Measurements from ENCODE around the gene KIF19. TPM values are rescaled to one million over a fixed set of nuclear protein-coding genes. Genes with fewer than 3 reads are reported as not detected.

KIF19 gene
- total RNA-seq, 1 donor from 2014 or later: 0.08 TPM

DNA sequence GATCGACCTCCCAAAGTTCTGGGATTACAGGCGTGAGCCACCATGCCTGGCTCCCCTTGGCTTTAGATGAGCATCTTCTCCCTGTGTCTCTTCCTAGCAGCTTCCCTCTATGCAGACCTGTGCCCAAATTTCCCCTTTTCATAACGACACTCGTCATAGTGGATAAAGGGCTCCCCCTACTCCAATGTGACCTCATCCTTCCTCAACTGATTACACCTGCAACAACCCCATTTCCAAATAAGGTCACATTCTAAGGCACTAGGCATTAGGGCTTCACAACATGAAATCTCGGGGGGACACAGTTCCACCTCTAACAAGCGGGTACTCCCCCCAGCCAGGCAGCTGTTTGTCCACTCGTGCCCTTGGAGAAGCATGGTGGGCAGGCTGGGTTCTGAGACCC lies 10.3 kb downstream of the KIF19 start:
- DNase-seq (ENCODE audit: low spot score): no peak

DNA sequence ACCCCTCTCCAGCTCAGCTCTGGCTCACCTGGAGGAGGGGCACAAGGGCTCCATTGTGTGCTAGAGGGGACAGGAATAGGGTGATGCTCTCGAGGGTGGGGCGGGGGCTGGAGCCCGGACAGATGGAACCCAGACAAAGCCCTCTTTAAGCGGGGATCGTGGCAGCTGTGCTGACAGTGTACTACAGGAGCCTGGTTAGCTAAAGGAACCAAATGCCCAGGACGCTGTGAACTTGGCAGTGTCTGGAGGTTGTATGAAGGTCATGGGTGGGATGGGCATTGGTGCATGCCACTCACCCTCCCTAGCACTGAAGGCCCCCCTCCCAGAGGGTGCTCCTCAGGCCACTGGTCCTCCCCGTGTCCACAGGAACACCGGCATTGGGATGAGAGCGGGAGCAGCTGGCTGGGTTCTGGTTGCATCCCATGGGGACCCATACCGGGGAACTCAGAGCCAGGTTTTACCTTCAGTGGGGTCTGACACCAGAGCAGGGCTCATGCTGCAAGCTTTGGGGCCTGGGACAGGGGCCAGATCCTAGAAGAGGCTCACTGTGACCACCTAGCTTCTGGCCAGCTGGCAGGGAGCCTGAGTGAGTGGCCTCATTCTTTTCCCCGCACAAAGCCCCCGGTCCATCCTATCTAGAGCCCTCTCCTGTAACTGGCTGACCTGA lies 11.9 kb downstream of the KIF19 start:
- intact Hi-C loops (cut with DNase I): no loop called here

More for the DNA sequence above, 10.3 kb downstream of the KIF19 start:
- intact Hi-C loops (cut with DNase I): no loop called here

DNA sequence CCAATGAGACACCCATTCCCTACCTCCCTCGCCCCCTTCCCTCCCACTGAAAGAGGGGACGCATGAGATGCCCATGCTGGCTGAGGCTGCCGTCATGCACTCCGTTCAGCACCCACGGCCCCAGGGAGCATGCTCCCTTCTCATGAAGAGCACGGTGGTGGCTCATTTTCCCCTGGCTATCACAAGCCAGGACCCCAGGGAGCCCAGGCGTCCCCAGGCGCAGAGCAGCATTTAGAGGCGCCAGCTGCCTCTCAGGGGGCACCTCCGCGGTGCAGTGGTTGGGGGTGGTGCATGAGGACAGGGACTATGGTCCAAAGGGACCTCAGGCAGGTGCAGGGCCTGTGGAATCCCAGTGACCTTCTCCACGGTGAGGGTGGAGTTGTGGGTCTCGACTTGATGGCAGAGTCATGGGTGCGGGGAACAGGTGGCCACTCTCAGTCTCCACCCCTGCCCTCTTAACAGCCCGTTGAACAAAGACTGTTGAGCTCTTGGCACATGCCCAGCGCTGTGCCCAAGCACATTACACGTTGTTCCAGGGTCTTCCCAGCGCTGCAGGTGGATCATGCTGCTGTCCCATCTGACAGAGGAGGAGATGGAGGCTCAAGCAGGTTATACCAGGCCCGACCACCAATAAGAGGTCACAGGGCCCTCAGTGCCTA lies 13.6 kb downstream of the KIF19 start:
- DNase-seq (ENCODE audit: low spot score): no peak
- intact Hi-C loops (cut with DNase I): no loop called here

More for the DNA sequence above, 11.9 kb downstream of the KIF19 start:
- DNase-seq (ENCODE audit: low spot score): no peak

DNA sequence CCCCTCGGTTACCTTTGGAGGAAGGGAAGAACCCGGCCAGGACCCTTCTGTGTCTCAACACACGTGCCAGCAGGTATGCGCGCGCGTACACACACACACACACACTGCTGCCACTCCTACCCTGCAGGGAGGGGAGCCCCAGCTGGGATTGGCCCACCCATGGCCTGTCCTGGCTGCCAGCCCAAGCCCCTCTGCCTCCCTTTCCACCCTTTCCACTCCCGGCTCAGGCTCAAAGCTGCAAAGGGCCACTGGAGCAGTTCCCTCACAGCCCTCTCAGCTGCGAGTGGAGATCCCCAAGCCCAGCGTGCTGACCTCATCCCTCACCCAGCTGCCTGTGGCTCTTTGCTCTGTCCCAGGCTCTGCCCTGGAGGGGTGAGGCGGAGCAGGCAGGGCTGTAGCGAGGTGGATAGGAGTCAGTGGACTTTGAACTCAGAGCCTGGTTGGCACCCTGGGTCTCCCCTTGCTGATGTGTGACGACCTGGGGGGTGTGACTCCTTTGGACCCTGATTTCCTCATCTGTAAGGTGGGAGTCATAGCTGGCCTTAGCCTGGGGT lies 14.5 kb downstream of the KIF19 start:
- DNase-seq (ENCODE audit: low spot score): no peak
- intact Hi-C loops (cut with DNase I): no loop called here

DNA sequence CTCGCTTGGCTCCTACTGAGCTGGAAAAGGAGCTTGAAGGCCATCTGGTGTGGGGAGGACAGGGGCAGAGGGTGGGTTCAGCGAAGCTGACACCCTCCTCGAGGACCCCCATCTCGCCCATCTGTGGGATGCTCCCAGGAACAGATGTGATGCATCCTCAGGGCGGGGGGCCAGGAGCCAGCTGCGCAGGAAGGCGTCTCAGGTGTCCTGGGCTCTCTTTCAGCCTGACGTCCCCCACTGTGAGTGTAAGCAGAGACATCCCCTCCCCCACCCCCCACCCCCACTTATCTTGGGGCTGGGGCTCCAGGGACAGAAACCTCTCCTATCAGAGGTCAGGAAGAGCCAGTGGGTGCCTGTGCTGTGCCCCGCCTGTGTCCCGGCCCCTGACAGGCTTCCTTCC lies 16.2 kb downstream of the KIF19 start:
- DNase-seq (ENCODE audit: low spot score): no peak
- intact Hi-C loops (cut with DNase I): no loop called here

DNA sequence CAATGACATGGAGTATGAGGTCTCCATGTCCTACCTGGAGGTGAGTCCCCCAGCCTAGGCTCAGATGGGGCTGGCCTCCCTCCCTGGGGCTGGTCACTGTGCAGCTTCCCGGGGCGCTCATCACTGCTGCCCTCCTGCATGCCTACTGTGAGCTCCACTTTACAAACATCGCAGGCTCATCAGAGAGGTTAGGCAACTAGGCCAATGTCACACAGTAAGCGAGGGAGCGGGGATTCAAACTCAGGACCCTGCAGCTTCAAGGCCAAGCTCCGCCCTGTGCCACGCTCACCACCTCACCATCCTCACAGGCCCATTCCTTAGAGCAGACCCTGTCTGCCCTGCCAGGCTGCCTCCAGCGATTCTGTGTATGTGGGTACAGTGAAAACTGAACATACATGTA lies 17.1 kb downstream of the KIF19 start:
- no peak for DNase-seq (ENCODE audit: low spot score)
- intact Hi-C loops (cut with DNase I): no loop called here

DNA sequence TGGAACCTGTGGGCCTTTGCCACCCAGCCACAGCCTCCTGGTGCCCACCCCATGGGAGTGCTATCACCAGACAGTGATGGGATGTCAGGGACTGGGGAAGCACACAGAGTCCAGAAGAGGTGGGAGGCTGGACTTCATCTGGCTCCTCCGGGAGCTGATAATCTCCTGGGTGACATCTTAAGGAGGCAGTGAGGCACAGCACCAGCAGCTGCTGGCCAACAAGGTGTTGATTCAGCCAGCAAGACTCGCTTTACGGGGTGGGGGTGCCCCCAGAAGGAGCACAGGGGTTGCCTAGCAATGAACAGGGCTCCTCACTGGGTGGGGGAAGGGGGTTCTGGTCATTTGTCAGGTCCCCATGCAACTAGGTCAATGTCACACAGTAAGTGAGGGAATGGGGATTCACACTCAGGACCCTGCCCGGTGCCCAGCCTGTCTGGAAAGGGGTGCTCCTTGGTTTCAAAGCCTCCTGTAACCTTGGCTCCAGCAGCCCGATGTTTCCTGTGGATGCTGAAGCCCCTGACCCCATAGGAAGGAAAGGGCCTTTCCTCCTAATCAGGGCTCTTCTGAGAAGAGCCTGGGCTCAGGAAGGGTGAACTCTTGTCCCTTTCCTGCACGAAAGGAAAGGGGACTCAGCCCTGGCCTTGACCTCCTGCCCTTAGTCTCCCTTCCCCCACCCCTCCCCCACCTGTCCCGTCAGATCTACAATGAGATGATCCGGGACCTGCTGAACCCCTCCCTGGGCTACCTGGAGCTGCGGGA lies 17.7 kb downstream of the KIF19 start:
- DNase-seq (ENCODE audit: low spot score): no peak
- intact Hi-C loops (cut with DNase I): no loop called here

DNA sequence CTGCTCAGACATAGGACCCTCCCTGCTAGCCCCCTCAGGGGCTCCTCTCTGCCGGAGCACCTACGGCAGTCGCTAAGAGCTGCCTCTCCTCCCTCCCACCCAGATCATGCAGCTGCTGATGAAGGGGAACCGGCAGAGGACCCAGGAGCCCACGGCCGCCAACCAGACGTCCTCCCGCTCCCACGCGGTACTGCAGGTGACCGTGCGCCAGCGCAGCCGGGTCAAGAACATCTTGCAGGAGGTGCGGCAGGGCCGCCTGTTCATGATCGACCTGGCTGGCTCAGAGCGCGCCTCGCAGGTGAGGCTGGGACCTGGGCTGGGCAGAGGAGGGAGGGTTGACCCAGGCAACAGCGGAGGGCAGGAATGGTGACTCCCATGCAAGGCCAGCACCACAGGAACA lies 18.6 kb downstream of the KIF19 start:
- intact Hi-C loops (cut with DNase I): no loop called here
- DNase-seq (ENCODE audit: low spot score): no peak

DNA sequence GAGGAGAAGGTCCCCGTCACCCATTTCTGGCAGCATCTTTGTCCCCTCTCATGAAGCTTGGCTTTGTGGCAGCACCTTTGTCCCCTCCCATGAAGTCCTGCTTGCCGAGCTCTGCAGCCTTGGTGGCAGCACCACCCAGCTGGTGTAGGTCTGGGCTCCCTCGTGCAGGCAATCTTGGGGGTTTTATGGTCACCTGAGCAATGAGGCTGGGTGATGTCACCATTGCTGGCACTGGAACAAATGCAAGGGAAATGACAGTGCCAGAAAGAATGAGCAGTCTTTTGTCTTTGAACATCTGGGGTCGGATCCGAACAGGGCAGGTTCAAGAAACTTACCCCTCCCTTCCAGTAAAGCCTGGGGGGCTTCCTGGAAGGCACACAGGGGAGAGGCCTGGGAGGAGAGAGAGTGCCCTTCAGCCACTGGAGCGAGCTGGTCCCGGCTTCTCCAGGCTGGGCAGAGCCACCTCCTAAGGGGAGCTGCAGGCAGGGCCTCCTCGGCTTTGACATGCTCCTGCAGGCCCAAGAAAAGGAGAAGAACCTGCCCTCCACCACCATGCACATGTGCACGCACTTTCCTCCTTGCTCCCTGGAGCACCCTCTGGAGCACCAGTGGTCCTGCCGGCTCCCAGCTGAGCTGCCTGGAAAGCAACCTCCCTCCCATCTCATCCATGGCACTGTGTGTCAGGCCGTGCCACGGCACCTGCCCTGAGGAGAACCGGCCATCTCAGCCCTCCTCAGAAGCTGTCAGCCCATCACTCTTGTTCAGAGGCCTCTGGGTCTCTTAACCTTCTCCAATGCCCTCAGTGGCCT lies 19.6 kb downstream of the KIF19 start:
- no peak for DNase-seq (ENCODE audit: low spot score)
- intact Hi-C loops (cut with DNase I): no loop called here

DNA sequence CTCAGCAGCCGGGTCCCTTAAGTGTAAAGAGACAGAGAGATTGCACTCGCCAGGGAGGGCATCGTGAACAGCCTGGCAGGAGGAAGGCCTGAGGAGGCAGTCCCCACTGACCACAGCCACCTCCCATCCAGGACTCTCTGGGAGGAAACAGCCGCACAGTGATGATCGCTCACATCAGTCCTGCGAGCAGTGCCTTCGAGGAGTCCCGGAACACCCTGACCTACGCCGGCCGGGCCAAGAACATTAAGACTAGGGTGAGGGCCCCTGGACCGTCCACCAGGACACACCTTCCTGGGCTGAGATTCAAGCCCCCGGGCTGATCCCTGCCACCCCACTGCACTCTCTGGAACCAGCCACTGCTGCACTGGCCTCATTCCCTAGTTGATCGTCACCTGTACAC lies 21.6 kb downstream of the KIF19 start:
- DNase-seq (ENCODE audit: low spot score): no peak
- intact Hi-C loops (cut with DNase I): no loop called here

DNA sequence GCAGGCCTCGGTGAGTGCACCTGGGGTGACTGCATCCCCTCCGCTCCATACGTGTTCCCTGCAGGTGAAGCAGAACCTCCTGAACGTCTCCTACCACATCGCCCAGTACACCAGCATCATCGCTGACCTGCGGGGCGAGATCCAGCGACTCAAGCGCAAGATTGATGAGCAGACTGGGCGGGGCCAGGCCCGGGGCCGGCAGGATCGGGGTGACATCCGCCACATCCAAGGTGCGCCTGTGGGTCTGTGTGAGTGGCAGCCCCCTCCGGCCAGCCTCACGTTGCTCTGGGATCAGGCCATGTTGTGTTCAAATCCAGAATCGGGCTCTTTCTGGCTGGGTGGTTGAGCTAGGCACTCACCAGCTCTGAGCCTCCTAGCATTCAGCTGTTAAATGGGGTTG lies 23.1 kb downstream of the KIF19 start:
- no peak for DNase-seq (ENCODE audit: low spot score)
- intact Hi-C loops (cut with DNase I): no loop called here

DNA sequence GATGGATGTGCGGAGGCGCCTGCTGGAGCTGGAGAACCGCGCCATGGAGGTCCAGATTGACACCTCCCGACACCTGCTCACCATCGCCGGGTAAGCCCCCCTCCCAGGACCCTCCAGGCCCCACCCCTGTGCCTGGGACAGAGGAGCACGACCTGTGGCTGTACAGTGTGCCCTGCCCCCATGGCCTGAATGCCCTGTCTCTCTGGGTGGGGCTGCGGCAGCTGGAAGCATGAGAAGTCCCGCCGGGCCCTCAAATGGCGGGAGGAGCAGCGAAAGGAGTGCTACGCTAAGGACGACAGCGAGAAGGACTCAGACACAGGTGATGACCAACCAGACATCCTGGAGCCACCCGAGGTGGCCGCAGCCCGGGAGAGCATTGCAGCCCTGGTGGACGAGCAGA lies 24.5 kb downstream of the KIF19 start:
- DNase-seq (ENCODE audit: low spot score): no peak
- intact Hi-C loops (cut with DNase I): no loop called here

DNA sequence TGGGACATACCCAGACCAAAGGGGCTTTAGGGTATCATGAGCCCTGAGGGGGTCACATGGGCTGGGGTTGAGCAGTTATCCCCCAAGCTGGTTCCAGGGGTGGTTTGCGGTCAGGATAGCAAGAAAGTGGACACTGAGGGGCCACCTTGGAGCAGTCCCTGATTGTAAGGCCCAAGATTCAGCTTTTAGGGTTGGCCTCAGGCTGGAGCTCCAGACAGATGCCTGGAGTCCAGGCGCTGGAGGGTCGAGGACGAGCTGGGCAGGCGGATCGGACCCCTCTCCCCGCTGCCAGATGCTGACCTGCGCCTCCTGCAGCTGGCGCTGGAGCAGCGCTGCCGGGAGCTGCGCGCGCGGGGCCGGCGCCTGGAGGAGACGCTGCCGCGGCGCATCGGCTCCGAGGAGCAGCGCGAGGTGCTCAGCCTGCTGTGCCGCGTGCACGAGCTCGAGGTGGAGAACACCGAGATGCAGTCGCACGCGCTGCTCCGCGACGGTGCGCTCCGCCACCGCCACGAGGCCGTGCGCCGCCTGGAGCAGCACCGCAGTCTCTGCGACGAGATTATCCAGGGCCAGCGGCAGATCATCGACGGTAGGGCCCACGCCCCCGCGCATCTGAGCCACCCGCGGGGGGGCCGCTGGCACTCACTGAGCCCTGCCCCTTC lies 25.7 kb downstream of the KIF19 start:
- intact Hi-C loops (cut with DNase I): no loop called here
- no peak for DNase-seq (ENCODE audit: low spot score)

DNA sequence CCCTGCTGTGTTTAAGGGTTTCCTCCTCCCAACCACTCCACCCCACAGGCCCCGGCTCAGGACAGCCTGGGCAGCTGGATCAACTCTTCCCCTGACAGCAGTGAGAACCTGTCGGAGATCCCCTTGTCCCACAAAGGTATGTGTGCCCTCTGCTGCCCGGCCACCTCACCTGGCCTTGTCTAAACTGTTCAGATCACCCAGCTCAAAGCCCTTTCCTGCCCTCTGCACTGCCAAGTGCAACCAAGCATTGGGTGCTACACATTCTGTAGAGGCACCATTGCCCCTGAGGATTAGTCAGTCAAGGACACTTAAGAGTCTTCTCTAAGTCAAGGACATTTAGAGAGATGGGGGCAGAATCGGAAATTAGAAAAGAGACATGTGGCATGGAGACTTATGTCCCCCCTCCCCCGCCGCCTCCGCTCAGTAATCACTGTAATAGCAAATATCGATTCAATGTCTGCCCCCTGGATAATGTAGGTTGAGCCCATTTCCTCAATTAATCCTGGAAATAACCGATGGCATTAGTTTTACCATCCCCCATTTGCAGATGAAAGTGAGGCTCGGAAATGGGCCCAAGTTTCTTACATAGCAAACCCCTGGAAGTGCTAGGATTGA lies 27.5 kb downstream of the KIF19 start:
- intact Hi-C loops (cut with DNase I): no loop called here
- DNase-seq (ENCODE audit: low spot score): no peak

DNA sequence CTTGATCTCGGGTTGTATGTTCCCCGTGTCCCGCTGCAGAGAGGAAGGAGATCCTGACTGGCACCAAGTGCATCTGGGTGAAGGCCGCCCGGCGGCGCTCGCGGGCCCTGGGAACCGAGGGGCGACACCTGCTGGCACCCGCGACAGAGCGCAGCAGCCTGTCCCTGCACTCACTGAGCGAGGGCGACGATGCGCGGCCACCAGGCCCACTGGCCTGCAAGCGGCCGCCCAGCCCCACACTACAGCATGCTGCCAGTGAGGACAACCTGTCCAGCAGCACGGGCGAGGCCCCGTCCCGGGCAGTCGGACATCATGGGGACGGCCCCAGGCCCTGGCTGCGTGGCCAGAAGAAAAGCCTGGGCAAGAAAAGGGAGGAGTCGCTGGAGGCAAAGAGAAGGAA lies 28.1 kb downstream of the KIF19 start:
- no peak for DNase-seq (ENCODE audit: low spot score)
- intact Hi-C loops (cut with DNase I): no loop called here

DNA sequence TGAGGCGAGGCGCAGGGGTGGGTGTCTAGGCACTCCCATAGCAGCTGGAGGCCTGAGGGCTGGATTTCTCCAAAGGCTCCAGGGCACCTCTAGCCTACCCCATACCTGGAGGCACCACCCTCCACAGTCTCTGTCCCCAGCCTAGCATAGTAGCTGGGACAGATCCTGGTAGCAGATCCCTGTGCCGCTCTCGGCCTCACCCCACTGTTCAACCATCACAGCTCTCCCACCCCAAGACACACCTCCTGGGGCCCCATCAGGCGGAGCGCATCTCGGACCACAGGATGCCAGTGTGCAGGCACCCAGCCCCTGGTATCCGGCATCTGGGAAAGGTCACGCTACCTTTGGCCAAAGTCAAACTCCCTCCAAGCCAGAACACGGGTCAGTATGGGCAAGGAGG lies 28.5 kb downstream of the KIF19 start:
- intact Hi-C loops (cut with DNase I): no loop called here
- DNase-seq (ENCODE audit: low spot score): no peak

DNA sequence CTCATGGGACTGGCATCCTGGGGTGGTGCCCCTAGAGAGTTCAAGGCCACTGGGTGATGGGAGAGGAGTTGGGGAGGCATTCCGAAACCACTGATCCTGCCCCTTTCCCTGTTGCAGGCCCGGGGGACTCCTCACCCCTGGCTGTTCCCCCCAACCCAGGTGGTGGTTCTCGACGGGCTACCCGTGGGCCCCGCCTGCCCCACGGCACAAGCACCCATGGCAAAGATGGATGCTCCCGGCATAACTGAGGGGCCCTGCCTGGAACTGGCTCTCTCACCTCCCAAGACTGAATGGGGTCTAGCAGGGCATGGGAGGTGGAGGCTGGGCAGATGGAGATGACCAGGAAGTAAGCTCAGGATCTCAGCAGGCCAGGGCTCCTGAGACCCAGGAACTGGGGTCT lies 29.0 kb downstream of the KIF19 start:
- intact Hi-C loops (cut with DNase I): no loop called here
- DNase-seq (ENCODE audit: low spot score): no peak

DNA sequence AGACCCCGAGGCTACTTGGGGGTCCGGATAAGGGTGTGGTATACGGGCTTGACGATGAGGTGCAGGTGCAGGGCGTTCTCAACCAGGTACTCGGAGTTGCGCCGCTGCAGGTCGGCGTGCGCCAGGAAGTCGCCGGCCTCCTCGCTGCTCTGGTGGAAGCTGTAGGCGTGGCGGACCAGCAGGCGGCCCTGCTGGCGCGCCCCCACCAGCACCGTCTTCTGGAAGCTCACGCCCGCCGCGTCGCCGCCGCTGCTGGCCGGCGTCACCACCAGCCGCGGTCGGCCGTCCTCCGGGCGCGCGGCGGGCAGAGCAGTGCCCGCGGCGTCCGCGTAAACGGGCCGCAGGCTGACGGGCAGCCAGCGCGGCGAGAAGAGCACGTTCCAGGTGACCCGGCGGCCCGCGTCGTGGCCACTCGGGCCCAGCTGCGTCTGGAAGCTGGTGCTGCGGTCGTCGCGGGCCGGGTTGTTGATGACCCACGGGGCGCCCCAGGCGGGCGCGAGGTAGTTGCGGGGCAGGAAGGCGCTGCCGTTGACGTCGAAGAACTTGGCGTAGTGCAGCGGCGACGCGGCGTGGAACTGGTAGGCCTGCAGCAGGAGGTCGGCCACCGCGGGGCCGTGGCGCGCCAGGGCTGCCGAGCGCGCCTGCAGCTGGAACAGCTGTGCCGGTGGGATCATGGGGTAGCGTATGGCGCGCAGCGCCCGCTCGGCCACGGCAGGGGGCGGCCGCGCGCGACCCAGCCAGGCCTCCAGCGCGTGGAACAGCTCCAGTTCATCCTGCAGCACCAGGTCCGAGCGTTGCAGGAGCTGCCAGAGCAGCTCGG lies 30.8 kb downstream of the KIF19 start:
- intact Hi-C loops (cut with DNase I): no loop called here
- no peak for DNase-seq (ENCODE audit: low spot score)
